Measurements from ENCODE around the gene XNDC1N. TPM values are rescaled to one million over a fixed set of nuclear protein-coding genes. Genes with fewer than 3 reads are reported as not detected.

XNDC1N gene
- total RNA-seq, 4 donors from 2014 or later = 19.8 to 25.2 (median 24.1) TPM

GRCh38 chr11:71931245-71931602 lies 2.8 kb upstream of the XNDC1N start:
- Histone ChIP-seq H3K9me3 (no peaks in the 10 kb centered on the region), H3K27me3 (no peaks in the 10 kb centered on the region), H3K36me3 (no peaks in the 10 kb centered on the region), H3K4me3 (no peak overlapping the region), H3K4me1 (peaks cover 0 to 42% (median 3%) of the 10 kb centered on the region in 4 donors), H3K27ac (no peak overlapping the region)
- DNase-seq = no peak
- no peak for TF ChIP-seq POLR2A (IDR thresholded peaks at IDR 0.05)
- no peak for TF ChIP-seq CTCF (IDR thresholded peaks at IDR 0.05)

- Histone ChIP-seq H3K36me3 (peaks cover 0 to 1% (median 0%) of the 10 kb centered on the region in 3 donors), H3K27ac (no peak overlapping the region), H3K9me3 (no peaks in the 10 kb centered on the region), H3K27me3 (no peaks in the 10 kb centered on the region), H3K4me3 (peak overlapping the region in 1 of 4 donors; percentile 87), H3K4me1 (peaks cover 0 to 42% (median 3%) of the 10 kb centered on the region in 4 donors)
- TF ChIP-seq CTCF (IDR thresholded peaks at IDR 0.05) = no peak
- TF ChIP-seq POLR2A (IDR thresholded peaks at IDR 0.05) = no peak
- DNase-seq = no peak
Observed at GRCh38 chr11:71930556-71931244, 2.3 kb upstream of the XNDC1N start.

- peak overlapping the region; percentile 37 to 92 (median 88) for H3K27ac ChIP-seq
- no peak for DNase-seq
- H3K4me3 ChIP-seq = peak overlapping the region; percentile 78 to 87 (median 82)
- H3K36me3 ChIP-seq = peaks cover 0 to 10% (median 0%) of the 10 kb centered on the region in 3 donors
- no peaks in the 10 kb centered on the region for H3K9me3 ChIP-seq
- TF ChIP-seq POLR2A (IDR thresholded peaks at IDR 0.05) = no peak
- TF ChIP-seq CTCF (IDR thresholded peaks at IDR 0.05) = no peak
- H3K27me3 ChIP-seq = no peaks in the 10 kb centered on the region
- peaks cover 0 to 34% (median 3%) of the 10 kb centered on the region in 4 donors for H3K4me1 ChIP-seq
Observed at GRCh38 chr11:71929491-71929890, 1.1 kb upstream of the XNDC1N start.

- peak within 1 kb of the TSS; percentile 85 to 92 (median 88) for H3K27ac ChIP-seq
- TF ChIP-seq POLR2A (IDR thresholded peaks at IDR 0.05) = peak; percentile 55 to 56
- TF ChIP-seq CTCF (IDR thresholded peaks at IDR 0.05) = no peak
Observed at GRCh38 chr11:71928737-71929443, 496 bp upstream of the XNDC1N start, which contains the start of gene RNF121. Gene RNF121 (plus strand): TSS chr11:71929046. CDS start chr11:71929062, 16 bp downstream.

GRCh38 chr11:71917646-71918140 lies 10.7 kb downstream of the XNDC1N start:
- H3K4me1 ChIP-seq = no peaks in the 10 kb centered on the region
- H3K27me3 ChIP-seq = no peaks in the 10 kb centered on the region
- no peaks in the 10 kb centered on the region for H3K9me3 ChIP-seq
- DNase-seq = no peak
- no peak overlapping the region for H3K27ac ChIP-seq
- H3K4me3 ChIP-seq = no peak overlapping the region
- TF ChIP-seq POLR2A (IDR thresholded peaks at IDR 0.05) (no peak), CTCF (IDR thresholded peaks at IDR 0.05) (no peak)
- peaks cover 0 to 60% (median 0%) of the 10 kb centered on the region in 3 donors for H3K36me3 ChIP-seq

More at GRCh38 chr11:71928737-71929443, 496 bp upstream of the XNDC1N start, which contains the start of gene RNF121:
- peak; percentile 97 to 100 (median 99) for DNase-seq
- peaks cover 0 to 28% (median 2%) of the 10 kb centered on the region in 4 donors for H3K4me1 ChIP-seq
- H3K36me3 ChIP-seq = peaks cover 0 to 10% (median 0%) of the 10 kb centered on the region in 3 donors
- H3K27me3 ChIP-seq = no peaks in the 10 kb centered on the region
- H3K4me3 ChIP-seq = peak within 1 kb of the TSS; percentile 78 to 87 (median 82)
- H3K9me3 ChIP-seq = no peaks in the 10 kb centered on the region
